Astrocyte of the hippocampus (primary cell): ENCODE data around the gene MPZ.
"Not testable (repeated sequence)": the region's sequence is repeated elsewhere in the genome, so short reads cannot be mapped to it uniquely, and the experiment has no call there.

Experiments used
- DNase-seq: peaks from one replicate; pipeline ENCODE4 v3.0.0; 2011; ENCODE audit warnings: low read depth, low spot score

The MPZ gene

GRCh38 chr1:161255955-161256520 is 53.7 kb downstream of the MPZ start:
- DNase-seq, result not testable (repeated sequence)

GRCh38 chr1:161255302-161255701 is 54.5 kb downstream of the MPZ start:
- not testable (repeated sequence) for DNase-seq
